Colonic mucosa (tissue), 4 donors: ENCODE data around the gene TASP1. TPM values are rescaled to one million over a fixed set of nuclear protein-coding genes. Genes with fewer than 3 reads are reported as not detected.

Experiments used
- DNase-seq: peaks from one replicate; pipeline ENCODE4 v3.0.0-alpha.2; 2020
- H3K27ac ChIP-seq: fragments of 200-600 bp; one replicate; pipeline ENCODE4 v1.8.0; 2021
- H3K27me3 ChIP-seq: fragments of 200-600 bp; one replicate; pipeline ENCODE4 v1.8.0; 2021
- H3K36me3 ChIP-seq: fragments of 200-600 bp; one replicate; pipeline ENCODE4 v1.8.0; 2021
- H3K4me1 ChIP-seq: fragments of 200-600 bp; one replicate; pipeline ENCODE4 v1.8.0; 2021; ENCODE audit warnings: mild to moderate bottlenecking
- H3K4me3 ChIP-seq: fragments of 200-600 bp; one replicate; pipeline ENCODE4 v1.8.0; 2021
- H3K9ac ChIP-seq, 2 donors: one replicate each; pipeline ENCODE4 v1.7.0; 2013; ENCODE audit warnings: control low read depth in 2 of 2, low read depth in 2 of 2, low read length in 2 of 2
- H3K9me3 ChIP-seq: fragments of 200-600 bp; one replicate; pipeline ENCODE4 v1.8.0; 2021
- CTCF ChIP-seq: fragments of 200-600 bp; IDR thresholded peaks from one replicate; pipeline ENCODE4 v1.8.0; 2022; ENCODE audit warnings: antibody characterized with exemption, mild to moderate bottlenecking
- intact Hi-C: fragments of 100-400 bp; cut with DNase I; formaldehyde crosslinking; loops from one replicate; pipeline ENCODE4 v1.14.1; 2022
- total RNA-seq, 2 donors: library from RNA; stranded (reverse); fragmentation: NEBNext Ultra II Directional in 1 of 2; extraction: Animal tissue kit (Norgen Biotek cat#: 25700) in 1 of 2; gene quantifications; one replicate each; pipeline ENCODE4 v1.2.1, GENCODE V29; 2021
- donor health status: healthy.
- donor health status: DM: no; HTN: no; CAD: no.
- donor health status: DM: no; HTN: no; CAD: no.

TASP1 gene
- total RNA-seq, 2 donors from 2014 or later: 9.4 to 12.6 TPM

GRCh38 chr20:13586133-13586532, 52.6 kb downstream of the TASP1 start:
- no peak overlapping the region for H3K27ac ChIP-seq
- no peaks in the 10 kb centered on the region for H3K27me3 ChIP-seq
- TF ChIP-seq CTCF: no peak
- no peak for DNase-seq
- H3K4me1 ChIP-seq: no peaks in the 10 kb centered on the region
- H3K4me3 ChIP-seq: no peak overlapping the region
- intact Hi-C loops: no loop called here
- no peaks in the 10 kb centered on the region for H3K36me3 ChIP-seq
- H3K9me3 ChIP-seq: no peaks in the 10 kb centered on the region
- no peak overlapping the region for H3K9ac ChIP-seq

- Histone ChIP-seq H3K4me1 (no peaks in the 10 kb centered on the region), H3K4me3 (no peak overlapping the region), H3K27me3 (no peaks in the 10 kb centered on the region), H3K9me3 (no peaks in the 10 kb centered on the region), H3K27ac (no peak overlapping the region), H3K9ac (no peak overlapping the region), H3K36me3 (no peaks in the 10 kb centered on the region)
- no peak for DNase-seq
- no peak for TF ChIP-seq CTCF
- intact Hi-C loops: no loop called here
These were observed 57.3 kb downstream of the TASP1 start for GRCh38 chr20:13581451-13581850.

GRCh38 chr20:13580707-13581106, 58.0 kb downstream of the TASP1 start:
- TF ChIP-seq CTCF: no peak

GRCh38 chr20:13574071-13574470, 64.7 kb downstream of the TASP1 start:
- Histone ChIP-seq H3K27me3 (no peaks in the 10 kb centered on the region), H3K9me3 (no peaks in the 10 kb centered on the region), H3K36me3 (no peaks in the 10 kb centered on the region), H3K4me1 (no peaks in the 10 kb centered on the region), H3K4me3 (no peak overlapping the region), H3K27ac (no peak overlapping the region), H3K9ac (no peak overlapping the region)
- no peak for TF ChIP-seq CTCF
- intact Hi-C loops: no loop called here
- no peak for DNase-seq

More at GRCh38 chr20:13580707-13581106, 58.0 kb downstream of the TASP1 start:
- Histone ChIP-seq H3K27ac (no peak overlapping the region), H3K9me3 (no peaks in the 10 kb centered on the region), H3K9ac (no peak overlapping the region), H3K4me3 (no peak overlapping the region), H3K4me1 (no peaks in the 10 kb centered on the region), H3K27me3 (no peaks in the 10 kb centered on the region), H3K36me3 (no peaks in the 10 kb centered on the region)
- no peak for DNase-seq
- intact Hi-C loops: no loop called here

GRCh38 chr20:13571662-13572061, 67.1 kb downstream of the TASP1 start:
- intact Hi-C loops: no loop called here
- no peaks in the 10 kb centered on the region for H3K4me1 ChIP-seq
- no peaks in the 10 kb centered on the region for H3K36me3 ChIP-seq
- H3K27ac ChIP-seq: no peak overlapping the region
- no peak for TF ChIP-seq CTCF
- no peak overlapping the region for H3K9ac ChIP-seq
- H3K9me3 ChIP-seq: no peaks in the 10 kb centered on the region
- H3K27me3 ChIP-seq: no peaks in the 10 kb centered on the region
- H3K4me3 ChIP-seq: no peak overlapping the region
- no peak for DNase-seq

- H3K9me3 ChIP-seq: no peaks in the 10 kb centered on the region
- intact Hi-C loops: no loop called here
- DNase-seq: no peak
- no peak overlapping the region for H3K27ac ChIP-seq
- no peak for TF ChIP-seq CTCF
- H3K27me3 ChIP-seq: no peaks in the 10 kb centered on the region
- H3K4me3 ChIP-seq: no peak overlapping the region
- no peaks in the 10 kb centered on the region for H3K4me1 ChIP-seq
- H3K36me3 ChIP-seq: no peaks in the 10 kb centered on the region
- no peak overlapping the region for H3K9ac ChIP-seq
These were observed 71.1 kb downstream of the TASP1 start for GRCh38 chr20:13567663-13568062.
